Skeletal muscle tissue (tissue), 4 donors: Measurements from ENCODE around the gene HOXC9. TPM values are rescaled to one million over a fixed set of nuclear protein-coding genes. Genes with fewer than 3 reads are reported as not detected.
A peak's percentile ranks its signal among the peaks of the same experiment; 100 is the strongest.

Experiments
- H3K27ac ChIP-seq: one replicate; pipeline ENCODE4 v1.7.0; 2013; ENCODE audit warnings: mild to moderate bottlenecking, low read depth, low read length, inconsistent platforms
- H3K27me3 ChIP-seq, 3 donors: one replicate each; pipeline ENCODE4 v1.7.0; 2013; ENCODE audit warnings: low read length in 3 of 3; ENCODE audit not compliant: control insufficient read depth in 3 of 3, insufficient read depth in 3 of 3
- H3K36me3 ChIP-seq, 3 donors: one replicate each; pipeline ENCODE4 v1.7.0; 2013; ENCODE audit warnings: low read length in 3 of 3; ENCODE audit not compliant: control insufficient read depth in 3 of 3, insufficient read depth in 3 of 3
- H3K4me1 ChIP-seq, 3 donors: one replicate each; pipeline ENCODE4 v1.7.0; 2013; ENCODE audit warnings: low read length in 3 of 3, mild to moderate bottlenecking in 3 of 3; ENCODE audit not compliant: control insufficient read depth in 3 of 3, insufficient read depth in 3 of 3
- H3K4me3 ChIP-seq, 3 donors: one replicate each; pipeline ENCODE4 v1.7.0; 2013; ENCODE audit warnings: low read length in 3 of 3
- H3K9ac ChIP-seq, 3 donors: one replicate each; pipeline ENCODE4 v1.7.0; 2013; ENCODE audit warnings: low read length in 3 of 3, mild to moderate bottlenecking in 3 of 3, moderate library complexity in 2 of 3, low read depth in 1 of 3
- H3K9me3 ChIP-seq, 3 donors: one replicate each; pipeline ENCODE4 v1.7.0; 2013; ENCODE audit warnings: low read length in 3 of 3; ENCODE audit not compliant: control insufficient read depth in 3 of 3
- total RNA-seq: library from RNA; depleted of rRNA; stranded (reverse); fragments of >200 nt; gene quantifications from one replicate; pipeline ENCODE4 v1.2.3, GENCODE V29; 2014
- donor health status: Osteomylitis.

Gene HOXC9
- total RNA-seq, 1 donor from 2014 or later = 4.2 TPM

GRCh38 chr12:54026640-54027441, 26.9 kb downstream of the HOXC9 start:
- peak overlapping the region; percentile 99 for H3K27ac ChIP-seq

GRCh38 chr12:54027442-54027786, 27.5 kb downstream of the HOXC9 start:
- peaks cover 55 to 68% (median 64%) of the 10 kb centered on the region in 3 donors for H3K4me1 ChIP-seq
- H3K4me3 ChIP-seq = peak overlapping the region in 2 of 3 donors; percentile 2 to 11
- peaks cover 0 to 3% (median 2%) of the 10 kb centered on the region in 3 donors for H3K36me3 ChIP-seq
- H3K9ac ChIP-seq = peak overlapping the region; percentile 34 to 88 (median 85)
- peak overlapping the region; percentile 99 for H3K27ac ChIP-seq
- H3K27me3 ChIP-seq = peaks cover 3 to 5% (median 4%) of the 10 kb centered on the region in 3 donors
- no peaks in the 10 kb centered on the region for H3K9me3 ChIP-seq

More at GRCh38 chr12:54026640-54027441, 26.9 kb downstream of the HOXC9 start:
- Histone ChIP-seq H3K9me3 (no peaks in the 10 kb centered on the region), H3K27me3 (peaks cover 0 to 3% (median 0%) of the 10 kb centered on the region in 3 donors), H3K4me1 (peaks cover 59 to 68% (median 67%) of the 10 kb centered on the region in 3 donors), H3K4me3 (peak overlapping the region; percentile 11 to 53 (median 37)), H3K36me3 (peaks cover 0 to 3% (median 2%) of the 10 kb centered on the region in 3 donors), H3K9ac (peak overlapping the region; percentile 71 to 88 (median 85))

DNA sequence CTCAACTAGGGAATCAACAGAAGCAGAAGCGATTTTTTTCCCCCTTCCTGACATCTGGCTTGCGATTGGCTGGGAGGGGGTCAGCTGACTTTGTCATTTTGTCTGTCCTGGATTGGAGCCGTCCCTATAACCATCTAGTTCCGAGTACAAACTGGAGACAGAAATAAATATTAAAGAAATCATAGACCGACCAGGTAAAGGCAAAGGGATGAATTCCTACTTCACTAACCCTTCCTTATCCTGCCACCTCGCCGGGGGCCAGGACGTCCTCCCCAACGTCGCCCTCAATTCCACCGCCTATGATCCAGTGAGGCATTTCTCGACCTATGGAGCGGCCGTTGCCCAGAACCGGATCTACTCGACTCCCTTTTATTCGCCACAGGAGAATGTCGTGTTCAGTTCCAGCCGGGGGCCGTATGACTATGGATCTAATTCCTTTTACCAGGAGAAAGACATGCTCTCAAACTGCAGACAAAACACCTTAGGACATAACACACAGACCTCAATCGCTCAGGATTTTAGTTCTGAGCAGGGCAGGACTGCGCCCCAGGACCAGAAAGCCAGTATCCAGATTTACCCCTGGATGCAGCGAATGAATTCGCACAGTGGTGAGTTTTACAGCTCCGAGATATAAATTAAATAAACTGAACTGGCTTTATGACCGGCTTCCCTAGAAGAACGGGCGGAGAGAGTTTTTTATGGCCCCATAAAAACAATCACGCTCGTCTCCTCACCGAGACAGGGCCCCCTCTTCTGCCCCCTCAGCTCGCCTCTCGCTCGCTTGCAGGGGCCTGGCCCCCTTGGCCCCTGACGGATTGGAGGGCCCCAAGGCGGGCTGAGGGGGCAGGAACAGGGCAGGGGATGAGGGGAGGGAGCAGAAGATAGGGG, 28.6 kb downstream of the HOXC9 start, which contains the start of gene HOXC6:
Gene HOXC6, plus strand, starts transcription at position 127 of the 888 bp plus-strand sequence. Its CDS starts 82 bp downstream, at position 209.
- Histone ChIP-seq H3K36me3 (peaks cover 0 to 3% (median 2%) of the 10 kb centered on the region in 3 donors), H3K27me3 (peaks cover 3 to 5% (median 4%) of the 10 kb centered on the region in 3 donors), H3K9ac (peak within 1 kb of the TSS; percentile 79 to 88 (median 85)), H3K4me1 (peaks cover 52 to 63% (median 59%) of the 10 kb centered on the region in 3 donors), H3K27ac (peak within 1 kb of the TSS; percentile 99), H3K9me3 (no peaks in the 10 kb centered on the region), H3K4me3 (peak within 1 kb of the TSS; percentile 73 to 77 (median 76))

- Histone ChIP-seq H3K27ac (no peak overlapping the region), H3K4me3 (peak overlapping the region in 1 of 3 donors; percentile 48), H3K4me1 (peaks cover 40 to 51% (median 50%) of the 10 kb centered on the region in 3 donors), H3K9me3 (no peaks in the 10 kb centered on the region), H3K36me3 (peaks cover 0 to 3% (median 3%) of the 10 kb centered on the region in 3 donors), H3K27me3 (peaks cover 3 to 5% (median 4%) of the 10 kb centered on the region in 3 donors), H3K9ac (peak overlapping the region in 1 of 3 donors; percentile 30)
Measured at GRCh38 chr12:54029529-54030441, 29.8 kb downstream of the HOXC9 start.

GRCh38 chr12:54030442-54030801, 30.5 kb downstream of the HOXC9 start:
- H3K4me1 ChIP-seq = peaks cover 39 to 51% (median 45%) of the 10 kb centered on the region in 3 donors

GRCh38 chr12:54030889-54031471, 31.0 kb downstream of the HOXC9 start:
- peaks cover 0 to 3% (median 3%) of the 10 kb centered on the region in 3 donors for H3K36me3 ChIP-seq
- H3K27ac ChIP-seq = peak overlapping the region; percentile 41
- H3K9ac ChIP-seq = no peak overlapping the region
- peaks cover 42 to 45% (median 43%) of the 10 kb centered on the region in 3 donors for H3K4me1 ChIP-seq
- H3K27me3 ChIP-seq = peaks cover 3 to 5% (median 5%) of the 10 kb centered on the region in 3 donors
- no peaks in the 10 kb centered on the region for H3K9me3 ChIP-seq
- H3K4me3 ChIP-seq = no peak overlapping the region

More at GRCh38 chr12:54030442-54030801, 30.5 kb downstream of the HOXC9 start:
- Histone ChIP-seq H3K27me3 (peaks cover 3 to 5% (median 5%) of the 10 kb centered on the region in 3 donors), H3K9me3 (no peaks in the 10 kb centered on the region), H3K27ac (no peak overlapping the region), H3K4me3 (no peak overlapping the region), H3K36me3 (peaks cover 0 to 3% (median 3%) of the 10 kb centered on the region in 3 donors), H3K9ac (no peak overlapping the region)

DNA sequence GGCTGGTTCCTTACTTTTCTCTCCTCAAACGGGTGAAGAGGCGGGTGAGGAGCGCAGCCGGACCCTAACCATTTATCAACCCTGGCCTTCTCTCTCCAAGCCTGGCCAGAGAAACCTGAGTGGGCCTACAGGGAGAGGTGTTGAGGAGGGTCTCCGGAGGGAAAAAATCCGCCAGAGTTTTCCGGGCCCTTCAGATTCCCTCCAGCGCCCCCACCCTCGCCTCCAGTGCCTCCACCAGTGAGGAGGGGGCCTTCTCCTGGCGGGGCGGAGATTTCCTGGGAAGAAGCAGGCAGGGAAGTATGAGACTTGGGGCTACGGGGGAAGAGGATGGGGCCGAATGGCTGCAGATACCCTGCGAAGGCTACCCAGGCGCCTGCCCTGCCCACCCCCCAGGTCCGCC, 31.5 kb downstream of the HOXC9 start:
- Histone ChIP-seq H3K36me3 (peaks cover 0 to 3% (median 3%) of the 10 kb centered on the region in 3 donors), H3K4me3 (no peak overlapping the region), H3K9ac (no peak overlapping the region), H3K27me3 (peaks cover 3 to 5% (median 5%) of the 10 kb centered on the region in 3 donors), H3K9me3 (no peaks in the 10 kb centered on the region), H3K27ac (peak overlapping the region; percentile 41), H3K4me1 (peaks cover 38 to 42% (median 40%) of the 10 kb centered on the region in 3 donors)

DNA sequence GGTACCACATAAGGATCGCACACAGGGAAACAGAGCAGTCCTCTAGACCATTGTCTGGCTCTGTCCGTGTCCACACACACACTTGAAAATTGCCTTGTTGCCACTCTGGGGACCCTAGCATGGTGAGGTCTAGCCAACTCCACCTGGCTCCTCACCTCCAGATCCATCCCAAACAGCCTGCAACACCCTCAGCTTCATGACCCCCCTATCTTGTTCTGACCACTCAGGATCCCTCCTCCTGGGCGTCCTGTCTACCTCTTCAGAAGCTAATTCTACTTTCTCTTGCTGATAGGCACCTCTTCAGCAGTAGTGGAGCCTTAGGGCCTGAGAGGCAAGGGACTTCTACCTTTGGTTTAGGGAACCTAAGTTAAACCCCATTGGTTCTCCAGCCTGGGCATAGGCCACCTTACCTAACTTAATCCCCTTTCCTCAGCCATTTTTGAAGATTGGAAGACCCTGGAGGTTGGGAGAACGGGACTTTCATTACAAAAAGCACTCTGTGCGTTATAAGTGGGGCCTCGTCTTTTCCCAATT, 32.2 kb downstream of the HOXC9 start:
- H3K9me3 ChIP-seq = no peaks in the 10 kb centered on the region
- peaks cover 39 to 43% (median 40%) of the 10 kb centered on the region in 3 donors for H3K4me1 ChIP-seq
- H3K4me3 ChIP-seq = no peak overlapping the region
- no peak overlapping the region for H3K27ac ChIP-seq
- H3K9ac ChIP-seq = peak overlapping the region in 1 of 3 donors; percentile 58
- peaks cover 0 to 3% (median 3%) of the 10 kb centered on the region in 3 donors for H3K36me3 ChIP-seq
- H3K27me3 ChIP-seq = peaks cover 3 to 7% (median 5%) of the 10 kb centered on the region in 3 donors
